ENCODE data around the gene BAIAP2. TPM values are rescaled to one million over a fixed set of nuclear protein-coding genes. Genes with fewer than 3 reads are reported as not detected.

BAIAP2 gene
- total and polyA plus RNA-seq, 2 donors (not counting 3 experiments of a cell fraction or from before 2014, with no cell fraction given): 12.3 to 18.6 TPM

GRCh38 chr17:81010935-81011334 lies 24.0 kb upstream of the BAIAP2 start:
- H3K4me1 ChIP-seq (ENCODE audit: control insufficient read depth, extremely low read depth, insufficient read depth, low read length): no peaks in the 10 kb centered on the region
- no peak overlapping the region for H2AFZ ChIP-seq (ENCODE audit: low read depth, low read length)
- peaks cover 7 to 13% of the 10 kb centered on the region in 2 experiments for H3K27me3 ChIP-seq (ENCODE audit: control insufficient read depth in 2 of 2, insufficient read depth in 2 of 2, low read length in 2 of 2)
- no peak for DNase-seq (ENCODE audit: low read depth, low spot score)
- dilution Hi-C loops (cut with MboI; ENCODE audit: extremely low pct_ligation_motif_present, low sequenced_read_pairs): no loop called here
- H3K9me3 ChIP-seq (replicated peaks; ENCODE audit: control insufficient read depth, insufficient read depth, low read length): no peaks in the 10 kb centered on the region
- H3K4me2 ChIP-seq (ENCODE audit: insufficient read depth, low read length): no peak overlapping the region
- no peak overlapping the region for H3K4me3 ChIP-seq (replicated peaks in 1 of 3; ENCODE audit: insufficient read depth in 1 of 3, low read depth in 1 of 3, low read length in 3 of 3)
- no peak overlapping the region for H3K27ac ChIP-seq (ENCODE audit: insufficient read depth, low read depth, low read length)
- no peak for TF ChIP-seq GATA2 (IDR thresholded peaks at IDR 0.05; ENCODE audit: insufficient read depth, insufficient read length, low read depth, low read length)
- TF ChIP-seq POLR2AphosphoS5 (IDR thresholded peaks at IDR 0.05; ENCODE audit: insufficient read depth, low read depth, low read length): no peak
- TF ChIP-seq EZH2 (IDR thresholded peaks at IDR 0.05; ENCODE audit: borderline replicate concordance, low read depth, low read length, severe bottlenecking): no peak
- no peak for TF ChIP-seq MAX (IDR thresholded peaks at IDR 0.05; ENCODE audit: insufficient read depth, insufficient read length)
- TF ChIP-seq MYC (IDR thresholded peaks at IDR 0.05; ENCODE audit: low read depth, low read length): no peak
- TF ChIP-seq CTCF (IDR thresholded peaks at IDR 0.05; ENCODE audit: extremely low read depth in 1 of 2, insufficient read depth in 1 of 2, low read depth in 1 of 2, low read length in 2 of 2): no peak
- TF ChIP-seq FOS (IDR thresholded peaks at IDR 0.05; ENCODE audit: borderline replicate concordance, insufficient read depth, low read length): no peak
- TF ChIP-seq JUN (IDR thresholded peaks at IDR 0.05; ENCODE audit: borderline replicate concordance, insufficient read depth, insufficient read length, low read depth): no peak
- TF ChIP-seq POLR2A (IDR thresholded peaks at IDR 0.05; ENCODE audit: low read depth, low read length): no peak
- ChIA-PET POLR2A (no interaction called here), CTCF (interaction anchor here (0.7 to 1.2 kb wide), 3 partner anchors 13 to 86 kb away, joined by 3 to 4 read pairs (median 3); no protein-coding TSS in a partner anchor)
- no peak overlapping the region for H3K9ac ChIP-seq (replicated peaks; ENCODE audit: extremely low read depth, insufficient read depth, low read length)
- no peaks in the 10 kb centered on the region for H4K20me1 ChIP-seq (replicated peaks; ENCODE audit: control insufficient read depth, extremely low read depth, insufficient read depth, low read length)
- no TSS peak for BruUV-seq (replicated peaks)
- FAIRE-seq: no peak
- H3K79me2 ChIP-seq (ENCODE audit: control insufficient read depth, insufficient read depth, low read length): no peaks in the 10 kb centered on the region
- no peaks in the 10 kb centered on the region for H3K36me3 ChIP-seq (ENCODE audit: control insufficient read depth in 2 of 2, extremely low read depth in 1 of 2, insufficient read depth in 2 of 2, low read length in 2 of 2)
- intact Hi-C loops (cut with micrococcal nuclease): no loop called here
- no peaks in the 10 kb centered on the region for H3K9me1 ChIP-seq (replicated peaks; ENCODE audit: control insufficient read depth, extremely low read depth, insufficient read depth, low read length)

Data from endothelial cell of umbilical vein (primary cell).